Prostate gland (tissue), 2 donors: Measurements from ENCODE around the gene MAGI2. TPM values are rescaled to one million over a fixed set of nuclear protein-coding genes. Genes with fewer than 3 reads are reported as not detected.

ENCODE experiments used
- DNase-seq: peaks from one replicate; pipeline ENCODE4 v3.0.0-alpha.2; 2019; ENCODE audit warnings: low spot score
- H3K27ac ChIP-seq, 2 donors: fragments of 200-600 bp; sonication (generic); 2 replicates each; pipeline ENCODE4 v1.5.1; 2017 to 2019
- H3K27me3 ChIP-seq: fragments of 200-600 bp; sonication (generic); replicated peaks from 2 replicates; pipeline ENCODE4 v1.5.1; 2019; ENCODE audit not compliant: insufficient read depth
- H3K36me3 ChIP-seq, 2 donors: fragments of 200-600 bp; sonication (generic); 1 replicate in 1 of 2; 2 replicates in 1 of 2; pipeline versions ENCODE4 v1.5.1 to v1.8.1; 2017 to 2019
- H3K4me1 ChIP-seq: fragments of 200-600 bp; sonication (generic); replicated peaks from 2 replicates; pipeline ENCODE4 v1.5.1; 2019
- H3K4me3 ChIP-seq, 2 donors: fragments of 200-600 bp; sonication (generic); 2 replicates each; pipeline ENCODE4 v1.5.1; 2017 to 2019
- H3K9me3 ChIP-seq: fragments of 200-600 bp; sonication (generic); 2 replicates; pipeline ENCODE4 v1.5.1; 2017
- CTCF ChIP-seq, 4 experiments: fragments of 200-600 bp in 2 of 4; fragments of 450-650 bp in 2 of 4; sonication (generic) in 2 of 4; IDR thresholded peaks; 1 replicate in 3 of 4; 2 replicates in 1 of 4; pipeline ENCODE4 v1.5.1; 2016 to 2019; ENCODE audit warnings: antibody characterized with exemption in 4 of 4, mild to moderate bottlenecking in 2 of 4, moderate library complexity in 2 of 4
- POLR2A ChIP-seq: fragments of 450-650 bp; IDR thresholded peaks from one replicate; pipeline ENCODE4 v1.6.1; 2016; ENCODE audit warnings: antibody characterized with exemption, mild to moderate bottlenecking
- POLR2AphosphoS5 ChIP-seq: sonication (generic); formaldehyde crosslinking; IDR thresholded peaks from one replicate; pipeline ENCODE4 v1.6.1; 2017; ENCODE audit warnings: antibody characterized with exemption
- WGBS: methylation state at CpG from one replicate; pipeline ENCODE4 v1.1.5; 2018; 5-methylcytosine and 5-hydroxymethylcytosine counted together
- intact Hi-C: fragments of 100-400 bp; cut with DNase I; formaldehyde crosslinking; loops from one replicate; pipeline ENCODE4 v1.14.2; 2022
- total RNA-seq, 2 donors: library from RNA; depleted of rRNA; stranded (reverse); fragments of >200 nt; gene quantifications; one replicate each; pipeline ENCODE4 v1.1.0, GENCODE V29; 2016

MAGI2 gene
- total RNA-seq, 2 donors from 2014 or later = 27.1 to 31.3 TPM

GRCh38 chr7:78148166-78148894 is 1305.1 kb downstream of the MAGI2 start:
- intact Hi-C loops = no loop called here
- DNase-seq = no peak
- WGBS = 100% methylated on average over 1 of the region's 1 CpG

GRCh38 chr7:78146546-78146945 is 1306.9 kb downstream of the MAGI2 start:
- no peaks in the 10 kb centered on the region for H3K27me3 ChIP-seq
- no peak overlapping the region for H3K27ac ChIP-seq
- intact Hi-C loops = no loop called here
- no peak overlapping the region for H3K4me3 ChIP-seq
- DNase-seq = no peak
- H3K9me3 ChIP-seq = no peaks in the 10 kb centered on the region
- no peak for TF ChIP-seq POLR2A
- no peak for TF ChIP-seq CTCF (IDR thresholded peaks at IDR 0.05)
- TF ChIP-seq POLR2AphosphoS5 = no peak
- no peaks in the 10 kb centered on the region for H3K36me3 ChIP-seq
- no peaks in the 10 kb centered on the region for H3K4me1 ChIP-seq

More at GRCh38 chr7:78148166-78148894, 1305.1 kb downstream of the MAGI2 start:
- Histone ChIP-seq H3K27ac (no peak overlapping the region), H3K4me3 (no peak overlapping the region), H3K27me3 (no peaks in the 10 kb centered on the region), H3K9me3 (no peaks in the 10 kb centered on the region), H3K36me3 (no peaks in the 10 kb centered on the region), H3K4me1 (no peaks in the 10 kb centered on the region)
- TF ChIP-seq POLR2AphosphoS5 (no peak), POLR2A (no peak), CTCF (IDR thresholded peaks at IDR 0.05) (no peak)

DNA sequence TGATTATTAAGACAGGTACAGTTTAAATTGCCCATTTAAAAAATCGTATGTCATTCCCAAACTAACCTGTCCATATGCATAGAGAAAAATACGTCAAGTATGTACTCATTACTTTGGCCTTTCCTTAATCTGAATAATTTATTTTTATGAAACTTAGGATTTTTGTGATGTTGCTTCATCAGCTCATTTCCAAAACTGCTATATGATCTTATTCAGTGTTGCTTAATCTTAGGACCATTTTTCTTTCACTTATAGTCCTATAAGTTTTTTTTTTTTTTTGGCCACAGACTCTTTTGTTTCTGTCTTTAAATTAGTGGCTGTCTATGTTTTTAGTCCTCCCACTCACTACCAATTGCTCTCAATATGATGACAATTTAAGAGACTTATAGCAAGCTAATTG is 1309.8 kb downstream of the MAGI2 start:
- Histone ChIP-seq H3K27me3 (no peaks in the 10 kb centered on the region), H3K27ac (no peak overlapping the region), H3K36me3 (no peaks in the 10 kb centered on the region), H3K9me3 (no peaks in the 10 kb centered on the region), H3K4me3 (no peak overlapping the region), H3K4me1 (no peaks in the 10 kb centered on the region)
- TF ChIP-seq CTCF (IDR thresholded peaks at IDR 0.05) = no peak
- TF ChIP-seq POLR2A = no peak
- no peak for TF ChIP-seq POLR2AphosphoS5
- DNase-seq = no peak
- intact Hi-C loops = no loop called here
- over 99% methylated on average over 2 of the region's 2 CpGs for WGBS

GRCh38 chr7:78141522-78142281 is 1311.8 kb downstream of the MAGI2 start:
- intact Hi-C loops = no loop called here
- Histone ChIP-seq H3K27ac (no peak overlapping the region), H3K4me1 (no peaks in the 10 kb centered on the region), H3K27me3 (no peaks in the 10 kb centered on the region), H3K4me3 (no peak overlapping the region), H3K36me3 (no peaks in the 10 kb centered on the region), H3K9me3 (no peaks in the 10 kb centered on the region)
- 83% methylated on average over 9 of the region's 9 CpGs for WGBS
- TF ChIP-seq POLR2A (no peak), CTCF (IDR thresholded peaks at IDR 0.05) (no peak), POLR2AphosphoS5 (no peak)
- DNase-seq = no peak

DNA sequence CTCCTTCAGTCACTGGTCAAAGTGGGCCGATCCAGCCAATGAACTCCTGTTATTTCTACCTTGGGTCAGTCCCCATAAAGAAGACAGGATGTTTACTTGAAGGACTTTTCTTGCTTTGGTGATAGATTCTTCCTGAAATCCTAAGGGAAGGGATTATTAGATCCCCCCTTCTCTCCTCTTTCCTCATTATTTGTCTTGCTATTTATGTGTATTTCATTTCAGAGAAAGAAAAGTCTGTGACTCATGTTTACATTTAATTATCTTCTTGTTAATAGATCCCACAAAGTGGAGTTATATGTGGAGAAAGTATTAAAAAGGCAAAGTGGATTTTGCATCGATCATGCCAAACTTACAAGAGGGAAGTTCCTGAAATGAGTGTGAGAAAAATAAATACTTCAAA is 1313.4 kb downstream of the MAGI2 start:
- H3K27me3 ChIP-seq = no peaks in the 10 kb centered on the region
- no peak for DNase-seq
- H3K4me3 ChIP-seq = no peak overlapping the region
- no peaks in the 10 kb centered on the region for H3K36me3 ChIP-seq
- TF ChIP-seq POLR2AphosphoS5 (no peak), CTCF (IDR thresholded peaks at IDR 0.05) (no peak), POLR2A (no peak)
- WGBS = 62% methylated on average over 2 of the region's 2 CpGs
- no peaks in the 10 kb centered on the region for H3K4me1 ChIP-seq
- no peaks in the 10 kb centered on the region for H3K9me3 ChIP-seq
- intact Hi-C loops = no loop called here
- H3K27ac ChIP-seq = no peak overlapping the region
